Memory B cell (primary cell): Measurements from ENCODE around the gene HES5.

Experiments
- ATAC-seq: fragments of 150-1000 bp; cut with Tn5 transposase; 2 replicates; pipeline ENCODE4 v1.10.0; 2021; ENCODE audit warnings: low read depth, mild to moderate bottlenecking, moderate library complexity
- DNase-seq, 2 donors: peaks; one replicate each; pipeline ENCODE4 v3.0.0; 2022; ENCODE audit warnings: low spot score in 2 of 2
- H3K27ac Mint-ChIP-seq: one replicate; pipeline ENCODE4 v1.8.0; 2022; ENCODE audit warnings: mild to moderate bottlenecking, moderate library complexity, mixed read lengths
- H3K27me3 Mint-ChIP-seq: one replicate; pipeline ENCODE4 v1.8.0; 2022; ENCODE audit warnings: mixed read lengths
- H3K36me3 Mint-ChIP-seq: one replicate; pipeline ENCODE4 v1.8.0; 2022; ENCODE audit warnings: mild to moderate bottlenecking, mixed read lengths
- H3K4me1 Mint-ChIP-seq: one replicate; pipeline ENCODE4 v1.8.0; 2022; ENCODE audit warnings: mixed read lengths
- H3K4me3 Mint-ChIP-seq: one replicate; pipeline ENCODE4 v1.8.0; 2022; ENCODE audit warnings: mild to moderate bottlenecking, moderate library complexity, mixed read lengths
- H3K9me3 Mint-ChIP-seq: one replicate; pipeline ENCODE4 v1.8.0; 2022; ENCODE audit warnings: mixed read lengths

HES5 gene

DNA sequence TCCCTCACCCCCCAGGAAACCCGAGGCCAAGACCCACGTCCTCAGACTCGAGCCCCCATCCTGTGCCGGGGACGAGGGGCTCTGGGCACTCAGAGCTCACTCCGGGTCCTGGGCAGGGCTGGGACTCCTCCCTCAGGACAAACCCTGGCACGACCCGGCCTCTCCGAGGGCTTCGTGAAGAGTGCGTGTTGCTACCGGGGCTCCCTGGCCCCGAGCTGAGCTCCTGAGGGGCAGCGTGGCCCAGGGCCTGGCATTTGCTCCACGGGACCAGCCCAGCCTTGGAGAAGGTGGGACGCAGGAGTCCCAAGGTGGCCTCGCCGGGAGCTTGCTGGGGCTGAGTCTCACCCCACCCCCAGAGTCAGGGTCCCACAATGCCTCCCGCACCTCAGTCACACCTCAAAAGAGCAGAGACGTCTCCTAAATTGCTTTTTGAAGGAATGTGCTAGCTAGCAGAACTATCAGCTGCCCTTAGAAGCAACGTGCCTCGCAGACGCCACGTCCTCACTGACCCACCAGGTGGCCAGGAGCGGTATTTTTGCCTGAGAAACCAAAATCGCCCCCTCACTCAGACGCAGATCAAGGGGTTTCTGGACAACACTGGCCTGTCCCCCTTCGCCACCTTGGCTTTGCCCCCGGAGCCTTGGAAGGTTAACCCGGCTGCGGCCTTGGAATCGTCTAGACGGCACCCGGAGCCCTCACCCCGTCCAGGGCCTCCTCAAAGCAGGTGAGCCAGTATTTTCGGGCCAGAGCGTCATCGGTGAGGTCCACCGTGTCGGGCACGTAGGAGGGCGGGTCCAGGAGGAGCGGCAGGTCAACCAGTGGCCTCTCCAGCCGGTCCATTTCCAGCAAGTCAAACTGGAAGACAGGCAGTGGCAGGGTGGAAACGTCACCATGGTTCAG lies 14.9 kb downstream of the HES5 start:
- Mint-ChIP-seq H3K4me3 (no peak overlapping the region), H3K4me1 (peaks cover 2% of the 10 kb centered on the region), H3K9me3 (no peaks in the 10 kb centered on the region), H3K36me3 (peaks cover 21% of the 10 kb centered on the region), H3K27ac (no peak overlapping the region), H3K27me3 (no peaks in the 10 kb centered on the region)
- no peak for ATAC-seq
- DNase-seq = no peak

DNA sequence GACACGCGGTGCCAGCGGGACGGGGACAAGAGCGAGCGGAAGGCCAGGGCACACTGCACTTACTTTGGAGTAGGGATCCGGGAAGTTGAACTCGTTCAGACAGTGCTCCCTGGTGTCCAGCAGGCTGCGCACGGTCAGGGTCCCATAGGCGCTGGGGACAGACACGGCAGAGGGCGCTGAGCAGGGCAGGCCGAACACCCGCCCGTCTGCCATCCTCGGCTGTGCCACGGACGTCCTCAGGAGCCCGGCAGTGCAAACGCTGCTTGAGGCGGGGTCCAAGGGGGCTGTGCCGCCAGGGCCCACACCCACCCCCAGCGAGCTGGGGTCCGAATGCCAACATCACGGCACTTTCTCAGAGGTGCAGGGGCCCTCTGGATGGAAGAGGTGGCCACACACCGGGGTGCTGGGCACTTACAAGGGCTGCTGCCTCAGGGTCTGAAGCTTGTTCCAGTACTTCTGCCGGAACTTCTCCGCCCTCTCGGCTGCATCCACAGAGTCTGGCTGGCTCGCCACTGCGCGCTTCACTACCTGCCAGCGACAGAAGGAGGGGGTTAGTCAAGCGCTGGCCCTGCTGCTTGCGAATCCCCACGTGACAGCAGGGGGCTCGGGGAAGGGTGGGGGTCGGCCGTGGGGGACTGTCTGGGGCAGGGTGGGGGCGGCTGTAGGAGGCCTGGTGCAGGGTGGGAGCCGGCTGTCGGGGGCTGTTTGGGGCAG lies 16.0 kb downstream of the HES5 start:
- Mint-ChIP-seq H3K4me1 (peaks cover 1% of the 10 kb centered on the region), H3K27me3 (no peaks in the 10 kb centered on the region), H3K4me3 (no peak overlapping the region), H3K36me3 (peaks cover 21% of the 10 kb centered on the region), H3K27ac (no peak overlapping the region), H3K9me3 (no peaks in the 10 kb centered on the region)
- DNase-seq (no peak), ATAC-seq (no peak)

DNA sequence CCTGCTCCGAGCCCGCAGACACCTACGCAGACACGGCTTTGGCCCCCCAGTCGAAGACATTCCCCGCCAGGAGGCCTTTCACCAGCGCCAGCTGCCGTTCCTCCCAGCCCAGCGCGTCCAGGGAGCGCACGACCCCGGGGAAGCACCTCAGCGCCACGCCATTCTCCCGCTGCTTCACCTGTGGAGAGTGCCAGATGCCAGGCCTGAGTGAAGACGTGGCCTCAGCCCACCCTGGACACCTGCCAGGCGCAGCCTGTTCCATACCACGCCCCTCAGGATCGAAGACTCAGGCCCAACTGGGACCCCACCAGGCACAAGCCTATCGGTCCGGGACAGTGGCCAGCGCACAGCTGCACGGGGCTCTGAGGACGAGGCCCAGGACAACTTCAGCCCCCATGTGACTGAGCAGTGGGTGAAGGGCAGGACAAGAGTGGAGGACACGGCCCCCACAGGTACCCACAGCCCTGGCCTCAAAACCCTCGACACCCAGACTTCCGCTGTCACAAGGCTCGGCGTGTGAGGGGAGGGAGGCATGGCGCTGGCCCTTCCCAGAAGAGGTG lies 17.1 kb downstream of the HES5 start:
- Mint-ChIP-seq H3K27me3 (no peaks in the 10 kb centered on the region), H3K27ac (no peak overlapping the region), H3K4me1 (no peaks in the 10 kb centered on the region), H3K36me3 (peaks cover 17% of the 10 kb centered on the region), H3K9me3 (no peaks in the 10 kb centered on the region), H3K4me3 (no peak overlapping the region)
- ATAC-seq (no peak), DNase-seq (no peak)

- Mint-ChIP-seq H3K27me3 (no peaks in the 10 kb centered on the region), H3K36me3 (peaks cover 11% of the 10 kb centered on the region), H3K4me3 (no peak overlapping the region), H3K27ac (no peak overlapping the region), H3K4me1 (no peaks in the 10 kb centered on the region), H3K9me3 (no peaks in the 10 kb centered on the region)
- ATAC-seq (no peak), DNase-seq (no peak)
These were observed 19.5 kb downstream of the HES5 start for GRCh38 chr1:2510366-2511155.

GRCh38 chr1:2509589-2509988 lies 20.5 kb downstream of the HES5 start:
- H3K9me3 Mint-ChIP-seq = no peaks in the 10 kb centered on the region
- no peak for ATAC-seq
- no peak for DNase-seq
- no peaks in the 10 kb centered on the region for H3K27me3 Mint-ChIP-seq
- H3K27ac Mint-ChIP-seq = no peak overlapping the region
- H3K4me3 Mint-ChIP-seq = no peak overlapping the region
- H3K36me3 Mint-ChIP-seq = peaks cover 11% of the 10 kb centered on the region
- H3K4me1 Mint-ChIP-seq = no peaks in the 10 kb centered on the region

GRCh38 chr1:2508751-2509150 lies 21.3 kb downstream of the HES5 start:
- DNase-seq (no peak), ATAC-seq (no peak)
- H3K27me3 Mint-ChIP-seq = no peaks in the 10 kb centered on the region
- H3K9me3 Mint-ChIP-seq = no peaks in the 10 kb centered on the region
- H3K4me3 Mint-ChIP-seq = no peak overlapping the region
- no peak overlapping the region for H3K27ac Mint-ChIP-seq
- peaks cover 10% of the 10 kb centered on the region for H3K36me3 Mint-ChIP-seq
- no peaks in the 10 kb centered on the region for H3K4me1 Mint-ChIP-seq

DNA sequence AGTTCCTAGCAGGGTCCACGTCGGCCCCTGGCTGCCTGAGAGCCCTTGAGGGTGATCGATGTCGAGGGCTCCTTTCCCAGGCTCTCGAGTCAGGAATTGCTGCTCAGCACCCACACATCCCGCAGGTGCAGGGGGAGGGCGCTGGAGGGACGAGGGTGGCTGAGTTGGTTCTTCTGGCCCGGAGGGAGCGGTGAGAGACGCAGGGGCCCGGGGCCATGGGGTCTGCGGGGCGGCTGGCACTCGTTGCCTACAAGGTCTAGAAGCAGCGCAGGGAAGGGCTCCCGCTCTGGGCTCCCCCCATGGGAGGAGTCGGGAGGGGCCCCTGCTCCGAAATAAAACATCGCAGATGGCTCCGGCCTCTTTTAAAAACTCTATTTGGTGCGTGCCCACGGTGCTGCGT lies 21.9 kb downstream of the HES5 start:
- no peaks in the 10 kb centered on the region for H3K27me3 Mint-ChIP-seq

DNA sequence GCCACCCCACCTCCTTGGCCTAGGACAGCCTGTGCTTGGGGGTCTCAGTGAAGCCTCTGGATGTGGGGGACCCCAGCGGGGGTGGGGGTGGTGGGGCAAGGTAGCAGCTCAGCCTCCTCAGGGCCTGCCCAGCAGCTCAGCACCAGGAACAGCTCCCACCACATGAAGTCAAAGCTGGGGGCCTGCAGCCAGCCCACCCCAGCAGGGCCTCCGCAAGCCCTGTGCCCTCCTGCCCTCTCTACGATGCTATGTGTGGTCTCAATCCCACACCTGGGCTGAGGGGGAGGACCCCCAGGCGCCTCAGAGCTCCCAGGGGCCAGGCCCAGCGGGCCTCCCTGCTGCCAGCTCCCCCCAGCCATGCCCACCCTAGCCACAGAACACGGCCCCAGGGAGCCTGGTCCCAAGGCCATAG lies 22.3 kb downstream of the HES5 start:
- no peaks in the 10 kb centered on the region for H3K4me1 Mint-ChIP-seq
- ATAC-seq = no peak
- no peak overlapping the region for H3K4me3 Mint-ChIP-seq
- peaks cover 8% of the 10 kb centered on the region for H3K36me3 Mint-ChIP-seq
- H3K27me3 Mint-ChIP-seq = no peaks in the 10 kb centered on the region
- no peaks in the 10 kb centered on the region for H3K9me3 Mint-ChIP-seq
- no peak overlapping the region for H3K27ac Mint-ChIP-seq
- no peak for DNase-seq

More for the DNA sequence above, 21.9 kb downstream of the HES5 start:
- ATAC-seq (no peak), DNase-seq (no peak)
- Mint-ChIP-seq H3K4me3 (no peak overlapping the region), H3K9me3 (no peaks in the 10 kb centered on the region), H3K36me3 (peaks cover 8% of the 10 kb centered on the region), H3K27ac (no peak overlapping the region), H3K4me1 (no peaks in the 10 kb centered on the region)

DNA sequence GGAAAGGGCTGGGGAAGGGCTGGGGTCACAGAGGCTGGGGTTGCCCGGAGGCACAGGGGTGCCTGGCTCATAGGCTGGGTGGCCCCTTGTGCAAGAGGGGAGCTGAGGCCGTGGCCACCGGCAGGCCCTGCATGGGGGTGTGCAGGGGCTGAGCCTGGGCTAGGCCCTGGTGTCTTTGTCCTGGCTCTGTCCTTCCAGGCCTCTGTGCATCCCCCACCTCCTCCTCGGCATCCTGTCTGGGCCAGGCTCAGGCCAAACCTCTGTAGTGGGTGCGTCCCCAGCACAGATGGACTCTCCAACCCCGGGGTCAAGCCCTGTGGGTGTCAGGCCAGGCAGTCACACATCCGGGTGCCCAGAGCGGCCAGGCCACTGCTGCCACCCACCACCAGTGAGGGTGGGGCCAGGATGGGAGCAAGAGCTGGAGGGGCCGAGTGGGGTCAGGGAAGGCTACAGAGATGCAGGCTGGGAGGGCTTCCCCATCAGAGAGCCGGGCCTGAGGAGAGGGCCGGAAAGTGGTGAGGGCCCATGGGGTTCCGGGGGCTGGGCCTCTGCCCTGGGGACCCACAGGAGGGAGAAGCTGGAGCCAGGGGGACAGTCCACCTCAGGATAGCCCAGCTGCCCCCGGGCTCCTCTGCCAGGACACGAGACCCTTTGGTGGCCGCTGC lies 23.0 kb downstream of the HES5 start:
- no peak overlapping the region for H3K27ac Mint-ChIP-seq
- ATAC-seq = no peak
- H3K9me3 Mint-ChIP-seq = no peaks in the 10 kb centered on the region

DNA sequence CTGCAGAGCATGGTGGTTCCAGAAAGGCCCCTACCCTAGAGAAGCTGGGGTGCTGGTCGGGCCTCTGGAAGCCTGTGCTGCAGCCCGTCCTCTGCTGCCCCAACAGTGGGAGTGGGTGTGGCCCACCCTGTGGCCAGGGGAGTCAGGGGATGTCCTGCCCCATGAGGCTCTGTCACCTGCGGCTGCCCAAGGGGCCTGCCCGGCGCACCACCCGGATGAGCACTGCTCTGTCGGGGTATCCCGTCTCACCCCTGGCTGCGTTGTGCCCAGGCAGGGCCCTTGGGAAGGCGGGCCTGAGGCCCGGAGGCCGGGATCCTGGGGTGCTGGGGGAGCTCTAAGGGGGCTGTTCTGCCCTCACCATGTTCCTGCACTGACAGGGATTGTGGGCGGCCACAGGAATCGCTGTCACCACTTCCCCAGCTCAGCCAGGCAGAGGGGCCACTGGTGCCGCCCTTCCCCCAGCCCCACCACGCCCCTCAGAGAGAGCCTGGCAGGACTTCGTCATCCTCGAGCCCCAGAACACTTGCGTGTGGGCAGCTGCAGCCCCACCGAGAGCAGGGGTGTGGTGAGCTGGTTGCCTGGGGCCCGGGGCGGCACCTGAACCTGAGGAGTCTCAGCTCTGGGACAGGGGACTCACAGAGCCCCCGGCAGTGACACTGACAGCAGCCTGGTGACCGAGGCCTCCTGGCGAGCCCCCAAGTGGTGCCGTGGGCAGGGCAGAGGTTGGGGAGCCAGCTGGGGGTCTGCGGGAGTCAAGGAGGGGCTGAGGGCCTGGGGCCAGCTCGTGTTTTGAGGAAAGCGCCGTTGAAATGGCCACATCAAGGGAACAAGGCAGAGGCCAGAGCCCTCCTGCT lies 23.8 kb downstream of the HES5 start:
- Mint-ChIP-seq H3K4me3 (no peak overlapping the region), H3K4me1 (no peaks in the 10 kb centered on the region), H3K27me3 (no peaks in the 10 kb centered on the region), H3K27ac (no peak overlapping the region), H3K9me3 (no peaks in the 10 kb centered on the region), H3K36me3 (peaks cover 8% of the 10 kb centered on the region)
- DNase-seq (no peak), ATAC-seq (no peak)

More for the DNA sequence above, 23.0 kb downstream of the HES5 start:
- no peak for DNase-seq
- Mint-ChIP-seq H3K4me1 (no peaks in the 10 kb centered on the region), H3K36me3 (peaks cover 8% of the 10 kb centered on the region), H3K4me3 (no peak overlapping the region), H3K27me3 (no peaks in the 10 kb centered on the region)

DNA sequence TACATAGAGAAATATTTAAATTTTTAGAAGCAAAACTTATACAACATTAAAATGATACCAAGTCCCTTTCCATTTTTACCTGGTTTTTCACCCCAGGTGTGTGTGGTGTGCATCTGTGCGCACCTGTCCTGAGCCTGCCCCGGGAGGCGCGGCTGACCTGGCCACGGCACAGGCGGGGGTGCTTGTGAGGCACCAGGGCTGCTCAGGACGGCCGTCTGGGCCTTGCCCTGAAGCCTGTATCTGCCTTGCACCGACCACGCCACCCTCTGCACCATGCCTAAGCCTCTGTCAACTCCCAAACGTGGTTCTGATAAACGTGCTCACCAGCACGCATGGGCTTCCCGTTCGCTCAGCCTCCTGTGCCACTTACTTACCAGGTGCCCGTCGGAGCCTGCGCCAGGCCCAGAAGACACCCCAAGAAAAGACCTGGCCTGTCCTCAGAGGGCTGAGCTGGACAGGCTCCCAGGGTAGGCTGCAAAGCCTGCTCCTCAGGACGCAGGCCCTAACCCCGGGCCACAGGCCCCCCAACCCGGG lies 24.5 kb downstream of the HES5 start:
- ATAC-seq = no peak
- no peak overlapping the region for H3K27ac Mint-ChIP-seq

DNA sequence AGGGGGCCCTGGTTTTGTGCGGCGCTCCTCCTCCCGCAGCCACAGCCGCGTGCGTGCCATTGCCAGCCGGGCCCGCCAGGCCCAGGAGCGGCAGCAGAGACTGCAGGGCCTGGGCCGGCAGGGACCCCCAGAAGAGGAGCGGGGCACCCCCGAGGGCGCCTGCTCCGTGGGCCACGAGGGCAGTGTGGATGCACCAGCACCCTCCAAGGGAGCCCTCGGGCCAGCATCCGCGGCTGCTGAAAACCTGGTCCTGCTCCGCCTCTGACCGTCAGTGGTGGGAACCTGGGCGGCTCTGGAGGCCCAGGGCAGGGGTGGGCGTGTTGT lies 25.2 kb downstream of the HES5 start:
- no peaks in the 10 kb centered on the region for H3K9me3 Mint-ChIP-seq
- H3K4me3 Mint-ChIP-seq = no peak overlapping the region
- peaks cover 6% of the 10 kb centered on the region for H3K4me1 Mint-ChIP-seq
- no peak overlapping the region for H3K27ac Mint-ChIP-seq
- no peaks in the 10 kb centered on the region for H3K27me3 Mint-ChIP-seq
- DNase-seq = no peak
- H3K36me3 Mint-ChIP-seq = peaks cover 5% of the 10 kb centered on the region
- no peak for ATAC-seq

More for the DNA sequence above, 24.5 kb downstream of the HES5 start:
- no peak overlapping the region for H3K4me3 Mint-ChIP-seq
- no peaks in the 10 kb centered on the region for H3K27me3 Mint-ChIP-seq
- H3K36me3 Mint-ChIP-seq = peaks cover 7% of the 10 kb centered on the region
- peaks cover 3% of the 10 kb centered on the region for H3K4me1 Mint-ChIP-seq
- no peak for DNase-seq
- H3K9me3 Mint-ChIP-seq = no peaks in the 10 kb centered on the region
